NCI-H524 treated with DMSO at 0.1 percent for 48 hours (cell line): ENCODE results near the gene MDH2.
"Not testable (repeated sequence)": the region's sequence is repeated elsewhere in the genome, so short reads cannot be mapped to it uniquely, and the experiment has no call there.

ENCODE experiments used
- DNase-seq: peaks from one replicate; lab custom pipeline; 2025; lab: John Stamatoyannopoulos, UW

MDH2 gene

DNA sequence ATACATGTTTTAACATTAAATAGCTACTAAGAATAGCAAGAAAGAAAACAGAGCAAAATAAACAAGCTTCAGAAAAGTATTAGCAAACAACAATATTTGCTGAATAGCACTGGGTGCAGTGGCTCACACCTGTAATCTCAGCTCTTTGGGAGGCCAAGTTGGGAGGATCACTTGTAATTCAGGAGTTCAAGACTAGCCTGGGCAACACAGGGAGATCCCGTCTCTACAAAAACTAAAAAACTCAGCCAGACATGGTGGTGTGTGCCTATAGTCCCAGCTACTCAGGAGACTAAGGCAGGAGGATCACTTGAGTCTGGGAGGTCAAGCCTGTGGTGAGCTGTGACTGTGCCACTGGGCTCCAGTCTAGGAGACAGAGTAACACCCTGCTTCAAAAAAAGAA is 66.8 kb downstream of the MDH2 start:
- DNase-seq: not testable (repeated sequence)
